ENCODE data around the gene GPHA2. TPM values are rescaled to one million over a fixed set of nuclear protein-coding genes. Genes with fewer than 3 reads are reported as not detected.

The GPHA2 gene
- total and polyA plus RNA-seq, 2 experiments from 2014 or later, result not detected

DNA sequence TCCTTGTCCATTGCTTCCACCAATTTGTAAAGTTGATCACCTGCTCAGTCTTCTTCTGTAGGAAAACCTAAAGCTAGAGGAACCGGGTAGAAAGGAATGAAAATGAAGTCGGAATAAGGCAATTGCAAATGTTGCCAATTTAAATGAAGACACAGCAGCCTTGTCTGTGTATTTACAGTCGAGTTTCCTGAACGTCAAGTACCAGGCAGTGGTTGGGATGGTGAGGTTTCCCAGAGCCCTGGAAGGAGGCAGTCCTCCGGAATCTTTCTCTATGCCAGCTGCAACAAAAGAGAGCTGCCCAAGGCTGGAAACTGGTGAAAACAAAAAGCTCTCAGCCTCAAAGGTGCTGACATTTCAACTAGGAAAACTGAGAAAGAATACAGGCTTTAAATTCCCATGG, 18.5 kb upstream of the GPHA2 start:
- no peak for DNase-seq (ENCODE audit: low spot score)
- Histone ChIP-seq H3K9me2 (replicated peaks; ENCODE audit: insufficient read depth) (no peaks in the 10 kb centered on the region), H3K79me2 (no peaks in the 10 kb centered on the region), H3K4me1 (ENCODE audit: insufficient read depth) (no peaks in the 10 kb centered on the region), H3K27me3 (no peaks in the 10 kb centered on the region), H3K4me3 (no peak overlapping the region), H2AFZ (no peak overlapping the region), H3K4me2 (no peak overlapping the region), H4K20me1 (ENCODE audit: insufficient read depth, poor library complexity, severe bottlenecking) (no peaks in the 10 kb centered on the region), H3K9me3 (ENCODE audit: low read depth) (no peaks in the 10 kb centered on the region), H3K36me3 (replicated peaks; ENCODE audit: insufficient read depth, low read depth) (no peaks in the 10 kb centered on the region), H3K27ac (no peak overlapping the region)
- TF ChIP-seq, protein P1, sequence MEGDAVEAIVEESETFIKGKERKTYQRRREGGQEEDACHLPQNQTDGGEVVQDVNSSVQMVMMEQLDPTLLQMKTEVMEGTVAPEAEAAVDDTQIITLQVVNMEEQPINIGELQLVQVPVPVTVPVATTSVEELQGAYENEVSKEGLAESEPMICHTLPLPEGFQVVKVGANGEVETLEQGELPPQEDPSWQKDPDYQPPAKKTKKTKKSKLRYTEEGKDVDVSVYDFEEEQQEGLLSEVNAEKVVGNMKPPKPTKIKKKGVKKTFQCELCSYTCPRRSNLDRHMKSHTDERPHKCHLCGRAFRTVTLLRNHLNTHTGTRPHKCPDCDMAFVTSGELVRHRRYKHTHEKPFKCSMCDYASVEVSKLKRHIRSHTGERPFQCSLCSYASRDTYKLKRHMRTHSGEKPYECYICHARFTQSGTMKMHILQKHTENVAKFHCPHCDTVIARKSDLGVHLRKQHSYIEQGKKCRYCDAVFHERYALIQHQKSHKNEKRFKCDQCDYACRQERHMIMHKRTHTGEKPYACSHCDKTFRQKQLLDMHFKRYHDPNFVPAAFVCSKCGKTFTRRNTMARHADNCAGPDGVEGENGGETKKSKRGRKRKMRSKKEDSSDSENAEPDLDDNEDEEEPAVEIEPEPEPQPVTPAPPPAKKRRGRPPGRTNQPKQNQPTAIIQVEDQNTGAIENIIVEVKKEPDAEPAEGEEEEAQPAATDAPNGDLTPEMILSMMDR (IDR thresholded peaks at IDR 0.05; ENCODE audit: poor library complexity), result no peak
- no peak for TF ChIP-seq EZH2phosphoT487 (IDR thresholded peaks at IDR 0.05; ENCODE audit: low read depth, severe bottlenecking, unreplicated experiment)
- TF ChIP-seq EZH2 (IDR thresholded peaks at IDR 0.05; ENCODE audit: borderline replicate concordance), result no peak
- 65% methylated on average over 5 of the region's 5 CpGs for WGBS (ENCODE audit: low lambda C conversion rate, missing lambda C conversion rate)

DNA sequence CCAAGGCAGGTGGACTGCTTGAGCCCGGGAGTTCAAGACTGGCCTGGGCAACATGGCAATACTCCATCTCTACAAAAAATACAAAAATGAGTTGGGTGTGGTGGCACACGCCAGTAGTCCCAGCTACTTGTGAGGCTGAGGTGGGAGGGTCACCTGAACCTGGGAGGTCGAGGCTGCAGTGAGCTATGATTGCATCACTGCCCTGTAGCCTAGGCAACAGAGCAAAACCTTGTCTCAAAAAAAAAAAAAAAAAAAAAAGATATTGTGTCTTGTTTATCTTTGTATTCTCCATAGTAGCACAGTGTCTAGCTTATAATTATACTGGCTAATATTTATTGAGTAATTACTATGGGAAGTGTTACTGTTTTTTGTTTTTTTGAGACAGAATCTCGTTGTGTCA, 15.8 kb upstream of the GPHA2 start:
- H4K20me1 ChIP-seq (ENCODE audit: insufficient read depth, poor library complexity, severe bottlenecking), result no peaks in the 10 kb centered on the region
- H3K4me2 ChIP-seq, result no peak overlapping the region
- no peaks in the 10 kb centered on the region for H3K4me1 ChIP-seq (ENCODE audit: insufficient read depth)
- H3K79me2 ChIP-seq, result no peaks in the 10 kb centered on the region
- H3K4me3 ChIP-seq, result no peak overlapping the region
- H3K9me3 ChIP-seq (ENCODE audit: low read depth), result no peaks in the 10 kb centered on the region
- no peak for DNase-seq (ENCODE audit: low spot score)
- 78% methylated on average over 4 of the region's 4 CpGs for WGBS (ENCODE audit: low lambda C conversion rate, missing lambda C conversion rate)
- no peak for TF ChIP-seq EZH2 (IDR thresholded peaks at IDR 0.05; ENCODE audit: borderline replicate concordance)
- no peak for TF ChIP-seq EZH2phosphoT487 (IDR thresholded peaks at IDR 0.05; ENCODE audit: low read depth, severe bottlenecking, unreplicated experiment)
- TF ChIP-seq, protein P1 (IDR thresholded peaks at IDR 0.05; ENCODE audit: poor library complexity), result no peak
- H3K36me3 ChIP-seq (replicated peaks; ENCODE audit: insufficient read depth, low read depth), result no peaks in the 10 kb centered on the region
- no peaks in the 10 kb centered on the region for H3K9me2 ChIP-seq (replicated peaks; ENCODE audit: insufficient read depth)
- H3K27ac ChIP-seq, result no peak overlapping the region
- no peak overlapping the region for H2AFZ ChIP-seq
- H3K27me3 ChIP-seq, result no peaks in the 10 kb centered on the region

DNA sequence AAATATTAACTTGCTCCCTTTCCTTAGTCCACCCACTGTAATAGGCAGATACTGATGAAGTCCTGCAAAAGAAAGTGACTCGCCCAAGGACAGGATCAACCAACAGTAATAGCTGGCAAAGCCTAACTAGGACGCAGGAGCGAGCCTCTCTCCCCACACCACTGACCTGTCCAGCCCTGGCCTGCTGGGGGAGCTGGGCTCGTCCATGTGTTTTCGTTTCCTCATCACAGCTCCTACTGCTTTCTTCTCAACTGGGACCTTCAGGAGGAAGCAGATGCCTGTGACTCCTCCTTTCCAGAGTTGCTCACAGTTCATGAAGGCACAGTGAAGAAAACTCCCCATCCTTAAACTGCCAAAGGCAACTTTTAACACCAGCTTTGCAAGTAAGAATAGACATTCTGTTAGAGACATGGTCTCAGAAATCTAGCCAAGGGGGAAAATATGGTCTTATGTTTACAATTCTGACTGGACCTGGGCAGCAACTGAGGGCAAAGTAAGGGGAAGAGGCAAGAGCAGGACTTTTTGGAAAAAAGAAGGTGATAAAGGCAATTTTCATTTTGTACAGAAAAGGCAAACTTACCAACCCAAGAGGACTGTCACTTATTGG, 11.6 kb upstream of the GPHA2 start:
- WGBS (ENCODE audit: low lambda C conversion rate, missing lambda C conversion rate), result 60% methylated on average over 5 of the region's 5 CpGs
- Histone ChIP-seq H2AFZ (no peak overlapping the region), H3K4me3 (no peak overlapping the region), H4K20me1 (ENCODE audit: insufficient read depth, poor library complexity, severe bottlenecking) (no peaks in the 10 kb centered on the region), H3K4me2 (no peak overlapping the region), H3K4me1 (ENCODE audit: insufficient read depth) (no peaks in the 10 kb centered on the region), H3K9me3 (ENCODE audit: low read depth) (no peaks in the 10 kb centered on the region), H3K36me3 (replicated peaks; ENCODE audit: insufficient read depth, low read depth) (no peaks in the 10 kb centered on the region), H3K79me2 (no peaks in the 10 kb centered on the region), H3K27ac (no peak overlapping the region), H3K9me2 (replicated peaks; ENCODE audit: insufficient read depth) (no peaks in the 10 kb centered on the region), H3K27me3 (peaks cover 12% of the 10 kb centered on the region)
- DNase-seq (ENCODE audit: low spot score), result no peak
- TF ChIP-seq EZH2 (IDR thresholded peaks at IDR 0.05; ENCODE audit: borderline replicate concordance) (no peak), EZH2phosphoT487 (IDR thresholded peaks at IDR 0.05; ENCODE audit: low read depth, severe bottlenecking, unreplicated experiment) (no peak)
- TF ChIP-seq, protein P1 (IDR thresholded peaks at IDR 0.05; ENCODE audit: poor library complexity), result no peak

Measured in hepatocyte (in vitro differentiated cells).